ENCODE data around the gene RNF125.

DNA sequence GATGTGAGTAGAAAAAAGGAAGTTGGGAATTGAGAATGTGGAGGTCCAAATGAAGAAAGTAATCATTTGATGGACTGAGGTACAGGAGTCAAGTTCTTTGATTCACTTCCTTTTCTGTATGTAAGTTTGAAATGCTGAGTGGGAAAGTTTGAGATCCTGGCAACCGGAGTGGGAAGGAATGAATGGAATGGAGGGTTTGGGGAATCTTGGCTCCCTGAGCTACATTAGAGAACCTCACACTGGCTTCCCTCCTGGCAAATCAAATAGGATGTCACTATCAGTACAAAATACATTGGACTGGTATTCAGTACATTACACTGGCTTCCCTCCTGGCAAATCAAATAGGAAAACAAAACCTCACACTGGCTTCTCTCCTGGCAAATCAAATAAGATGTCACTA, 63.3 kb downstream of the RNF125 start:
- no peak for TF ChIP-seq POLR2A (IDR thresholded peaks at IDR 0.05)
- TF ChIP-seq CTCF (IDR thresholded peaks at IDR 0.05): no peak
